NB4 (cell line): ENCODE results near the gene TCEA3.

Experiments used
- CTCF ChIP-seq: IDR thresholded peaks from one replicate; pipeline ENCODE4 v1.5.1; 2012; ENCODE audit warnings: low read depth, low read length
- POLR2A ChIP-seq: IDR thresholded peaks from 2 replicates; pipeline ENCODE4 v1.6.1; 2011; ENCODE audit warnings: mild to moderate bottlenecking; ENCODE audit not compliant: insufficient read length; ENCODE audit errors: extremely low read depth

GRCh38 chr1:23394181-23394580 lies 30.4 kb downstream of the TCEA3 start:
- no peak for TF ChIP-seq CTCF
- no peak for TF ChIP-seq POLR2A
